OCI-LY3 (cell line): ENCODE results near the gene LRBA.

ENCODE experiments used
- H2AFZ ChIP-seq: fragments of 200-600, 300-600 bp; shearing (Covaris generic); 2 replicates; pipeline ENCODE4 v1.6.0; 2014; ENCODE audit warnings: antibody characterized with exemption, low read depth, low read length
- H3K27ac ChIP-seq: fragments of 200-600, 300-600 bp; sonication (generic); 2 replicates; pipeline ENCODE4 v1.5.1; 2014; ENCODE audit warnings: mild to moderate bottlenecking, low read length, moderate library complexity, mixed read lengths
- H3K27me3 ChIP-seq: fragments of 200-600, 300-600 bp; sonication (generic); 2 replicates; pipeline ENCODE4 v1.6.1; 2014; ENCODE audit warnings: low read depth, low read length, mixed read lengths
- H3K36me3 ChIP-seq: fragments of 200-600, 300-600 bp; sonication (generic); replicated peaks from 2 replicates; pipeline ENCODE3; 2014; ENCODE audit warnings: low read depth, low read length, mixed read lengths
- H3K4me1 ChIP-seq: fragments of 300-600, 200-600 bp; sonication (generic); 2 replicates; pipeline ENCODE4 v1.6.1; 2014; ENCODE audit warnings: low read length, mixed read lengths
- H3K4me2 ChIP-seq: fragments of 200-600, 300-600 bp; sonication (generic); 2 replicates; pipeline ENCODE4 v1.6.1; 2014; ENCODE audit warnings: low read length, mixed read lengths
- H3K4me3 ChIP-seq: fragments of 300-600, 200-600 bp; sonication (generic); 2 replicates; pipeline ENCODE4 v1.5.1; 2014; ENCODE audit warnings: antibody characterized with exemption, mild to moderate bottlenecking, low read length, moderate library complexity
- H3K79me2 ChIP-seq: fragments of 300-600, 200-600 bp; shearing (Covaris generic); 2 replicates; pipeline ENCODE4 v1.6.1; 2014; ENCODE audit warnings: mild to moderate bottlenecking, low read length, mixed read lengths
- H3K9ac ChIP-seq: fragments of 300-600, 200-600 bp; shearing (Covaris generic); 2 replicates; pipeline ENCODE4 v1.6.0; 2014; ENCODE audit warnings: mild to moderate bottlenecking, low read length, moderate library complexity
- H3K9me3 ChIP-seq: fragments of 200-600, 300-600 bp; shearing (Covaris generic); 2 replicates; pipeline ENCODE4 v1.6.1; 2014; ENCODE audit warnings: low read length, mixed read lengths; ENCODE audit not compliant: insufficient read depth
- H4K20me1 ChIP-seq: fragments of 200-600, 300-600 bp; sonication (generic); 2 replicates; pipeline ENCODE4 v1.6.1; 2016; ENCODE audit warnings: low read length, mixed read lengths; ENCODE audit not compliant: insufficient read depth
- CTCF ChIP-seq: fragments of 200-600, 300-600 bp; sonication (generic); IDR thresholded peaks from 2 replicates; pipeline ENCODE4 v1.5.1; 2014; ENCODE audit warnings: antibody characterized with exemption, low read length, low read depth
- EZH2phosphoT487 ChIP-seq: fragments of 200-600 bp; shearing (Covaris generic); IDR thresholded peaks from 2 replicates; pipeline ENCODE4 v1.6.1; 2018; ENCODE audit warnings: antibody characterized with exemption, mixed run types, low read depth

The LRBA gene

GRCh38 chr4:150218447-150218846 lies 796.6 kb downstream of the LRBA start:
- H3K27me3 ChIP-seq: no peaks in the 10 kb centered on the region
- H2AFZ ChIP-seq: no peak overlapping the region
- no peaks in the 10 kb centered on the region for H3K9me3 ChIP-seq
- no peaks in the 10 kb centered on the region for H3K36me3 ChIP-seq
- TF ChIP-seq CTCF (no peak), EZH2phosphoT487 (no peak)
- H3K4me1 ChIP-seq: no peaks in the 10 kb centered on the region
- no peak overlapping the region for H3K9ac ChIP-seq
- no peak overlapping the region for H3K4me2 ChIP-seq
- no peak overlapping the region for H3K4me3 ChIP-seq
- no peaks in the 10 kb centered on the region for H3K79me2 ChIP-seq
- H4K20me1 ChIP-seq: no peaks in the 10 kb centered on the region
- no peak overlapping the region for H3K27ac ChIP-seq

- H3K4me2 ChIP-seq: no peak overlapping the region
- H3K9ac ChIP-seq: no peak overlapping the region
- no peaks in the 10 kb centered on the region for H4K20me1 ChIP-seq
- H3K4me1 ChIP-seq: peaks cover 6% of the 10 kb centered on the region
- H3K27me3 ChIP-seq: no peaks in the 10 kb centered on the region
- H3K27ac ChIP-seq: no peak overlapping the region
- no peaks in the 10 kb centered on the region for H3K36me3 ChIP-seq
- H3K79me2 ChIP-seq: no peaks in the 10 kb centered on the region
- H3K4me3 ChIP-seq: no peak overlapping the region
- no peaks in the 10 kb centered on the region for H3K9me3 ChIP-seq
- H2AFZ ChIP-seq: no peak overlapping the region
- TF ChIP-seq EZH2phosphoT487: no peak
- no peak for TF ChIP-seq CTCF
Observed at GRCh38 chr4:150217808-150218207, 797.3 kb downstream of the LRBA start.

- no peak overlapping the region for H2AFZ ChIP-seq
- no peak overlapping the region for H3K9ac ChIP-seq
- TF ChIP-seq CTCF: peak; percentile 88
- no peak for TF ChIP-seq EZH2phosphoT487
- no peaks in the 10 kb centered on the region for H3K36me3 ChIP-seq
- no peak overlapping the region for H3K4me3 ChIP-seq
- H4K20me1 ChIP-seq: no peaks in the 10 kb centered on the region
- no peaks in the 10 kb centered on the region for H3K27me3 ChIP-seq
- peak overlapping the region; percentile 14; the same call in 1 of the 2 replicates for H3K4me2 ChIP-seq
- H3K4me1 ChIP-seq: peaks cover 12% of the 10 kb centered on the region
- no peaks in the 10 kb centered on the region for H3K79me2 ChIP-seq
- H3K27ac ChIP-seq: no peak overlapping the region
- no peaks in the 10 kb centered on the region for H3K9me3 ChIP-seq
Observed at GRCh38 chr4:150217192-150217591, 797.9 kb downstream of the LRBA start.

GRCh38 chr4:150216726-150217125 lies 798.4 kb downstream of the LRBA start:
- no peak overlapping the region for H3K9ac ChIP-seq
- no peaks in the 10 kb centered on the region for H4K20me1 ChIP-seq
- no peak overlapping the region for H2AFZ ChIP-seq
- H3K4me2 ChIP-seq: no peak overlapping the region
- H3K9me3 ChIP-seq: no peaks in the 10 kb centered on the region
- H3K79me2 ChIP-seq: no peaks in the 10 kb centered on the region
- H3K27ac ChIP-seq: no peak overlapping the region
- H3K27me3 ChIP-seq: no peaks in the 10 kb centered on the region
- H3K36me3 ChIP-seq: no peaks in the 10 kb centered on the region
- H3K4me1 ChIP-seq: peaks cover 12% of the 10 kb centered on the region
- no peak overlapping the region for H3K4me3 ChIP-seq
- no peak for TF ChIP-seq CTCF
- TF ChIP-seq EZH2phosphoT487: no peak
